Activated T-cell treated with anti-CD3 and anti-CD28 coated beads for 1 hour (primary cell): ENCODE data around the gene NR5A1.

Experiments used
- DNase-seq: peaks from one replicate; pipeline ENCODE4 v3.0.0-alpha.2; 2020; ENCODE audit warnings: low read depth

NR5A1 gene

GRCh38 chr9:124506931-124507879 is at the start of gene NR5A1:
NR5A1 (minus strand) TSS chr9:124507399; CDS start chr9:124503395, 4,004 bp downstream.
- no peak for DNase-seq

GRCh38 chr9:124555043-124555442 is 47.8 kb upstream of the NR5A1 start:
- no peak for DNase-seq

- no peak for DNase-seq
Measured at GRCh38 chr9:124553738-124554137, 46.5 kb upstream of the NR5A1 start.

- no peak for DNase-seq
Measured at GRCh38 chr9:124552273-124552605, 45.0 kb upstream of the NR5A1 start.

- DNase-seq = peak; percentile 0
Measured at GRCh38 chr9:124551472-124552272, 44.5 kb upstream of the NR5A1 start.

GRCh38 chr9:124550072-124550471 is 42.9 kb upstream of the NR5A1 start:
- DNase-seq = no peak

- no peak for DNase-seq
Measured at GRCh38 chr9:124549016-124549415, 41.8 kb upstream of the NR5A1 start.

GRCh38 chr9:124544535-124544934 is 37.3 kb upstream of the NR5A1 start:
- DNase-seq = no peak

- no peak for DNase-seq
Measured at GRCh38 chr9:124541824-124542223, 34.6 kb upstream of the NR5A1 start.

GRCh38 chr9:124537926-124538325 is 30.7 kb upstream of the NR5A1 start:
- DNase-seq = no peak

GRCh38 chr9:124535846-124536245 is 28.6 kb upstream of the NR5A1 start:
- no peak for DNase-seq

- DNase-seq = no peak
Measured at GRCh38 chr9:124532897-124533296, 25.7 kb upstream of the NR5A1 start.

- DNase-seq = no peak
Measured at GRCh38 chr9:124531115-124531514, 23.9 kb upstream of the NR5A1 start.

- DNase-seq = no peak
Measured at GRCh38 chr9:124530246-124530645, 23.0 kb upstream of the NR5A1 start.

- DNase-seq = no peak
Measured at GRCh38 chr9:124527781-124528180, 20.6 kb upstream of the NR5A1 start.

GRCh38 chr9:124526174-124526573 is 19.0 kb upstream of the NR5A1 start:
- no peak for DNase-seq

- DNase-seq = no peak
Measured at GRCh38 chr9:124522121-124523098, 15.2 kb upstream of the NR5A1 start.

GRCh38 chr9:124521142-124521541 is 13.9 kb upstream of the NR5A1 start:
- DNase-seq = no peak

GRCh38 chr9:124520206-124520596 is 13.0 kb upstream of the NR5A1 start:
- no peak for DNase-seq

GRCh38 chr9:124518116-124518515 is 10.9 kb upstream of the NR5A1 start:
- DNase-seq = no peak

- DNase-seq = no peak
Measured at GRCh38 chr9:124517600-124517999, 10.4 kb upstream of the NR5A1 start.

- no peak for DNase-seq
Measured at GRCh38 chr9:124514874-124515273, 7.7 kb upstream of the NR5A1 start.
